HepG2 (cell line): ENCODE measurements around the gene KLF5. TPM values are rescaled to one million over a fixed set of nuclear protein-coding genes. Genes with fewer than 3 reads are reported as not detected.

ENCODE experiments used
- ATAC-seq: fragments of 200-7000 bp; cut with Tn5 transposase; 3 replicates; pipeline ENCODE4 v1.9.1; 2020; ENCODE audit warnings: mild to moderate bottlenecking, moderate library complexity
- BruUV-seq: library from RNA; stranded (reverse); fragments of 400-500 nt; replicated peaks from 2 replicates; lab custom pipeline; 2021; lab: Mats Ljungman, UMichigan
- CTCF ChIA-PET: fragments of 300-600 bp; formaldehyde crosslinking; extraction: SDS; loops from one replicate; lab custom pipeline; 2021; ENCODE audit warnings: low total read pairs, inconsistent platforms, low intra/inter-chr PET ratio; lab: Yijun Ruan, JAX
- POLR2A ChIA-PET: fragments of 350-600 bp; sonication (Branson Sonifier 250); formaldehyde crosslinking; loops from one replicate; lab custom pipeline; 2020; ENCODE audit warnings: antibody characterized with exemption, inconsistent platforms; lab: Yijun Ruan, JAX
- DNase-seq: peaks from one replicate; pipeline ENCODE4 v3.0.0-alpha.2; 2015; ENCODE audit warnings: low spot score
- FAIRE-seq: peaks from 3 replicates; lab custom pipeline; 2011; peaks lifted over from hg19 to GRCh38; lab: Jason Lieb, UNC
- H2AFZ ChIP-seq: one replicate; pipeline ENCODE4 v1.6.1; 2011; ENCODE audit warnings: low read length, inconsistent platforms
- H3K27ac ChIP-seq: fragments of 300-600 bp; 3 replicates; pipeline ENCODE4 v1.8.0; 2011; ENCODE audit warnings: mixed run types, mild to moderate bottlenecking, mixed read lengths, low read length, inconsistent platforms; ENCODE audit not compliant: insufficient read depth; ENCODE audit errors: extremely low read length
- H3K27me3 ChIP-seq, 2 experiments: fragments of 200-600 bp in 1 of 2; 2 replicates in 1 of 2; 3 replicates in 1 of 2; pipeline versions ENCODE4 v1.6.0 to v1.8.0; 2011; ENCODE audit warnings: low read length in 2 of 2, mild to moderate bottlenecking in 2 of 2, moderate library complexity in 2 of 2, inconsistent platforms in 1 of 2; ENCODE audit not compliant: insufficient read depth in 2 of 2, control insufficient read depth in 1 of 2
- H3K36me3 ChIP-seq, 2 experiments: fragments of 200-600 bp in 1 of 2; replicated peaks in 1 of 2; 2 replicates in 1 of 2; 3 replicates in 1 of 2; pipeline versions ENCODE4 v1.5.1 to v1.8.0; 2011; ENCODE audit warnings: low read length in 2 of 2, inconsistent platforms in 1 of 2; ENCODE audit not compliant: insufficient read depth in 2 of 2, control insufficient read depth in 1 of 2
- H3K4me1 ChIP-seq: 2 replicates; pipeline ENCODE4 v1.5.1; 2012; ENCODE audit warnings: low read length, inconsistent platforms; ENCODE audit not compliant: insufficient read depth
- H3K4me2 ChIP-seq: 2 replicates; pipeline ENCODE4 v1.6.0; 2011; ENCODE audit warnings: low read depth, low read length, inconsistent platforms
- H3K4me3 ChIP-seq, 3 experiments: fragments of 200-600 bp in 1 of 3; sonication (generic), shearing (Covaris generic) in 1 of 3; replicated peaks in 1 of 3; 2 replicates each; pipeline ENCODE4 v1.5.1; 2011 to 2016; ENCODE audit warnings: low read length in 3 of 3, inconsistent platforms in 2 of 3, low read depth in 2 of 3, mild to moderate bottlenecking in 2 of 3, control low read depth in 1 of 3, mixed read lengths in 1 of 3; ENCODE audit not compliant: insufficient read depth in 1 of 3
- H3K79me2 ChIP-seq: one replicate; pipeline ENCODE4 v1.6.1; 2011; ENCODE audit warnings: low read length, inconsistent platforms; ENCODE audit not compliant: insufficient read depth
- H3K9ac ChIP-seq: 2 replicates; pipeline ENCODE4 v1.6.0; 2011; ENCODE audit warnings: mild to moderate bottlenecking, low read depth, low read length, inconsistent platforms; ENCODE audit not compliant: insufficient read depth
- H3K9me3 ChIP-seq: 2 replicates; pipeline ENCODE4 v1.5.1; 2012; ENCODE audit warnings: mild to moderate bottlenecking, low read length
- H4K20me1 ChIP-seq: 2 replicates; pipeline ENCODE4 v1.6.0; 2011; ENCODE audit warnings: inconsistent platforms, mild to moderate bottlenecking, low read length, moderate library complexity; ENCODE audit not compliant: insufficient read depth
- ATF1 ChIP-seq: IDR thresholded peaks from 2 replicates; pipeline ENCODE4 v1.6.1; 2016; ENCODE audit warnings: mild to moderate bottlenecking, control low read depth
- DPF2 ChIP-seq: sonication (generic); formaldehyde crosslinking; IDR thresholded peaks from 2 replicates; pipeline ENCODE4 v1.4.0; 2020; ENCODE audit warnings: mild to moderate bottlenecking, low read depth, missing genetic modification reagents, borderline replicate concordance
- ETS1 ChIP-seq: sonication (generic); formaldehyde crosslinking; IDR thresholded peaks from 2 replicates; pipeline ENCODE4 v1.4.0; 2020; ENCODE audit warnings: missing genetic modification reagents
- IRF2 ChIP-seq: IDR thresholded peaks from 2 replicates; pipeline ENCODE4 v1.6.1; 2018; ENCODE audit warnings: missing genetic modification reagents, missing compliant biosample characterization
- RBM22 ChIP-seq: fragments of 200-400 bp; formaldehyde crosslinking; optimal IDR thresholded peaks from 2 replicates; pipeline ENCODE3; 2017; ENCODE audit warnings: mild to moderate bottlenecking, low read length, moderate library complexity
- STAT6 ChIP-seq: sonication (generic); formaldehyde crosslinking; IDR thresholded peaks from 2 replicates; pipeline ENCODE4 v1.4.0; 2020; ENCODE audit warnings: missing genetic modification reagents, mild to moderate bottlenecking, borderline replicate concordance
- ZNF468 ChIP-seq: sonication (generic); formaldehyde crosslinking; IDR thresholded peaks from 2 replicates; pipeline ENCODE4 v1.8.0; 2022; ENCODE audit warnings: mild to moderate bottlenecking, moderate library complexity, missing genetic modification reagents
- ZNF609 ChIP-seq: sonication (generic); formaldehyde crosslinking; IDR thresholded peaks from 2 replicates; pipeline ENCODE4 v1.4.0; 2020; ENCODE audit warnings: mild to moderate bottlenecking, missing genetic modification reagents, borderline replicate concordance
- ZNF816 ChIP-seq: sonication (generic); formaldehyde crosslinking; IDR thresholded peaks from 2 replicates; pipeline ENCODE4 v1.8.0; 2022; ENCODE audit warnings: missing genetic modification reagents, mild to moderate bottlenecking, borderline replicate concordance
- ZSCAN30 ChIP-seq: sonication (generic); formaldehyde crosslinking; IDR thresholded peaks from 2 replicates; pipeline ENCODE4 v1.5.0; 2020; ENCODE audit warnings: mild to moderate bottlenecking, missing genetic modification reagents
- WGBS: methylation state at CpG from one replicate; pipeline ENCODE4 v1.1.6; 2017; ENCODE audit warnings: low lambda C conversion rate; 5-methylcytosine and 5-hydroxymethylcytosine counted together
- in situ Hi-C: cut with HindIII; loops from 2 replicates; pipeline ENCODE4 v1.10.0; 2017; ENCODE audit warnings: low pct_unique_long_range_greater_than_20kb; ENCODE audit not compliant: extremely low pct_ligation_motif_present
- intact Hi-C: fragments of 100-400 bp; cut with micrococcal nuclease; formaldehyde crosslinking; loops from one replicate; pipeline ENCODE4 v1.10.0; 2022; ENCODE audit not compliant: unreplicated experiment
- polyA plus RNA-seq, 8 experiments: library from polyadenylated mRNA; depleted of rRNA in 3 of 8; stranded (reverse) in 7 of 8; unstranded in 1 of 8; fragments of >200 nt; fragmentation: Illumina TruSeq in 4 of 8; extraction: Trizol in 4 of 8; gene quantifications; 2 replicates each; pipeline versions ENCODE4 v1.2.1 to v1.2.3, GENCODE V29; 2011 to 2016; ENCODE audit warnings: low read depth in 4 of 8, missing spikeins in 1 of 8, mixed read lengths in 1 of 8; ENCODE audit not compliant: insufficient read depth in 1 of 8
- total RNA-seq, 5 experiments: library from RNA; depleted of rRNA; stranded (reverse); fragments of >200 nt; fragmentation: Illumina TruSeq; extraction: Trizol; gene quantifications; 2 replicates each; pipeline ENCODE4 v1.2.3, GENCODE V29; 2016; ENCODE audit warnings: low read depth in 1 of 5

KLF5 gene
- total and polyA plus RNA-seq, 2 of the 13 experiments (the other 11 are each of a cell fraction or from before 2014, with no cell fraction given): 1.7 to 9.2 TPM

- H3K79me2 ChIP-seq: no peaks in the 10 kb centered on the region
- FAIRE-seq: no peak
- no peak overlapping the region for H3K4me2 ChIP-seq
- H3K4me3 ChIP-seq: no peak overlapping the region
- WGBS: 92% methylated on average over 2 of the region's 2 CpGs
- ATAC-seq: no peak
- H3K9ac ChIP-seq: no peak overlapping the region
- TF ChIP-seq RBM22: no peak
- no peaks in the 10 kb centered on the region for H3K27me3 ChIP-seq
- ChIA-PET CTCF (no interaction called here), POLR2A (no interaction called here)
- BruUV-seq: no TSS peak
- H3K4me1 ChIP-seq: no peaks in the 10 kb centered on the region
- no peak overlapping the region for H2AFZ ChIP-seq
- in situ Hi-C loops: loop anchor here (25.0 kb wide), 1 partner anchor 338 kb away; no protein-coding TSS in a partner anchor
- no peaks in the 10 kb centered on the region for H3K9me3 ChIP-seq
- no peak for DNase-seq
- intact Hi-C loops: no loop called here
- H3K36me3 ChIP-seq: no peaks in the 10 kb centered on the region
- no peaks in the 10 kb centered on the region for H4K20me1 ChIP-seq
- H3K27ac ChIP-seq: no peak overlapping the region
Measured at GRCh38 chr13:73074014-73074413, 15.2 kb downstream of the KLF5 start.

- no TSS peak for BruUV-seq
- intact Hi-C loops (no loop called here), in situ Hi-C loops (loop anchor here (25.0 kb wide), 1 partner anchor 337 kb away; no protein-coding TSS in a partner anchor)
- no peaks in the 10 kb centered on the region for H3K9me3 ChIP-seq
- WGBS: 92% methylated on average over 1 of the region's 1 CpG
- H3K36me3 ChIP-seq: no peaks in the 10 kb centered on the region
- H3K4me3 ChIP-seq: no peak overlapping the region
- no peaks in the 10 kb centered on the region for H3K27me3 ChIP-seq
- no peak overlapping the region for H2AFZ ChIP-seq
- CTCF ChIA-PET: no interaction called here
- ATAC-seq: no peak
- no peaks in the 10 kb centered on the region for H3K79me2 ChIP-seq
- no peak for DNase-seq
- no peak overlapping the region for H3K9ac ChIP-seq
- H4K20me1 ChIP-seq: no peaks in the 10 kb centered on the region
- H3K4me2 ChIP-seq: no peak overlapping the region
- no peak overlapping the region for H3K27ac ChIP-seq
- no peak for FAIRE-seq
- POLR2A ChIA-PET: no interaction called here
- peaks cover 5% of the 10 kb centered on the region; the same call in 1 of the 2 replicates for H3K4me1 ChIP-seq
- no peak for TF ChIP-seq IRF2 (CRISPR knock-in tag)
- TF ChIP-seq ZNF609 (CRISPR knock-in tag): no peak
- TF ChIP-seq ZSCAN30 (CRISPR knock-in tag): no peak
- TF ChIP-seq ZNF816 (CRISPR knock-in tag): no peak
- TF ChIP-seq ATF1 (CRISPR knock-in tag): no peak
- TF ChIP-seq ZNF468 (CRISPR knock-in tag): no peak
- no peak for TF ChIP-seq DPF2
- TF ChIP-seq STAT6 (CRISPR knock-in tag): no peak
- no peak for TF ChIP-seq ETS1 (CRISPR knock-in tag)
Measured at GRCh38 chr13:73074926-73075325, 16.1 kb downstream of the KLF5 start.
